K562 (cell line): ENCODE measurements around the gene RBMS3. TPM values are rescaled to one million over a fixed set of nuclear protein-coding genes. Genes with fewer than 3 reads are reported as not detected.

ENCODE experiments used
- ATAC-seq: fragments of 200-7000 bp; cut with Tn5 transposase; 3 replicates; pipeline ENCODE4 v1.9.1; 2020; ENCODE audit warnings: moderate library complexity
- BruUV-seq: library from RNA; stranded (reverse); fragments of 400-500 nt; replicated peaks from 2 replicates; lab custom pipeline; 2021; lab: Mats Ljungman, UMichigan
- CTCF ChIA-PET: fragments of 300-600 bp; formaldehyde crosslinking; extraction: SDS; loops from one replicate; lab custom pipeline; 2021; ENCODE audit warnings: low intra/inter-chr PET ratio; lab: Yijun Ruan, JAX
- POLR2A ChIA-PET: fragments of 300-600, 350-650 bp; sonication (Branson Sonifier 250); formaldehyde crosslinking; extraction: SDS; loops from one replicate; lab custom pipeline; 2021; ENCODE audit warnings: antibody characterized with exemption, inconsistent platforms; lab: Yijun Ruan, JAX
- DNase-seq, 4 experiments: peaks; one replicate each; pipeline versions ENCODE4 v3.0.0 to v3.0.0-alpha.2; 2011 to 2018; ENCODE audit warnings: low spot score in 3 of 4, mixed read lengths in 3 of 4; ENCODE audit errors: extremely low read depth in 1 of 4
- FAIRE-seq: peaks from 2 replicates; lab custom pipeline; 2011; peaks lifted over from hg19 to GRCh38; lab: Jason Lieb, UNC
- H2AFZ ChIP-seq: 2 replicates; pipeline ENCODE4 v1.6.0; 2011; ENCODE audit warnings: low read depth, low read length, control low read depth, inconsistent platforms
- H3K27ac ChIP-seq: fragments of 200-600 bp; 3 replicates; pipeline ENCODE4 v1.8.0; 2011; ENCODE audit warnings: low read depth, mild to moderate bottlenecking, control low read depth, inconsistent platforms, low read length, moderate library complexity, mixed read lengths; ENCODE audit errors: extremely low read depth
- H3K27me3 ChIP-seq, 2 experiments: fragments of 300-600 bp in 1 of 2; 2 replicates in 1 of 2; 3 replicates in 1 of 2; pipeline versions ENCODE4 v1.6.0 to v1.8.0; 2011; ENCODE audit warnings: inconsistent platforms in 2 of 2, low read length in 2 of 2, mild to moderate bottlenecking in 1 of 2, mixed read lengths in 1 of 2, moderate library complexity in 1 of 2; ENCODE audit not compliant: control insufficient read depth in 2 of 2, insufficient read depth in 2 of 2
- H3K36me3 ChIP-seq: fragments of 300-600 bp; 3 replicates; pipeline ENCODE4 v1.8.0; 2011; ENCODE audit warnings: mild to moderate bottlenecking, low read length, inconsistent platforms; ENCODE audit not compliant: control insufficient read depth, insufficient read depth
- H3K4me1 ChIP-seq, 2 experiments: fragments of 200-600 bp in 1 of 2; replicated peaks in 1 of 2; 2 replicates in 1 of 2; 3 replicates in 1 of 2; pipeline versions ENCODE4 v1.5.1 to v1.8.0; 2011; ENCODE audit warnings: inconsistent platforms in 2 of 2, low read length in 2 of 2, mild to moderate bottlenecking in 1 of 2, mixed read lengths in 1 of 2, moderate library complexity in 1 of 2; ENCODE audit not compliant: control insufficient read depth in 2 of 2, insufficient read depth in 2 of 2
- H3K4me2 ChIP-seq: 2 replicates; pipeline ENCODE4 v1.6.1; 2011; ENCODE audit warnings: low read length, control low read depth, inconsistent platforms, mixed read lengths; ENCODE audit not compliant: insufficient read depth
- H3K4me3 ChIP-seq: fragments of 200-600 bp; sonication (generic), shearing (Covaris generic); 2 replicates; pipeline ENCODE4 v1.5.1; 2016; ENCODE audit warnings: control low read depth, inconsistent platforms
- H3K79me2 ChIP-seq: fragments of 200-600 bp; 3 replicates; pipeline ENCODE4 v1.8.0; 2011; ENCODE audit warnings: low read length, inconsistent platforms; ENCODE audit not compliant: control insufficient read depth, insufficient read depth
- H3K9ac ChIP-seq, 2 experiments: 2 replicates each; pipeline versions ENCODE4 v1.6.0 to v1.6.1; 2011; ENCODE audit warnings: low read depth in 2 of 2, low read length in 2 of 2, control low read depth in 1 of 2, inconsistent platforms in 1 of 2, mild to moderate bottlenecking in 1 of 2, mixed read lengths in 1 of 2; ENCODE audit not compliant: insufficient read depth in 1 of 2
- H3K9me1 ChIP-seq: one replicate; pipeline ENCODE4 v1.6.0; 2011; ENCODE audit warnings: inconsistent platforms, mild to moderate bottlenecking, low read length, moderate library complexity; ENCODE audit not compliant: control insufficient read depth, insufficient read depth
- H3K9me3 ChIP-seq: replicated peaks from 2 replicates; pipeline ENCODE4 v1.5.1; 2011; ENCODE audit warnings: low read depth, low read length, inconsistent platforms; ENCODE audit not compliant: control insufficient read depth, insufficient read depth
- H4K20me1 ChIP-seq: replicated peaks from 2 replicates; pipeline ENCODE4 v1.6.1; 2011; ENCODE audit warnings: low read length, inconsistent platforms, mixed read lengths; ENCODE audit not compliant: control insufficient read depth, insufficient read depth
- FOXO4 ChIP-seq: fragments of 450-650 bp; formaldehyde crosslinking; IDR thresholded peaks from 2 replicates; pipeline ENCODE4 v1.4.0; 2020; ENCODE audit warnings: mild to moderate bottlenecking, moderate library complexity
- KLF16 ChIP-seq: IDR thresholded peaks from 2 replicates; pipeline ENCODE4 v1.6.1; 2016; ENCODE audit warnings: antibody characterized with exemption
- LCOR ChIP-seq: sonication (generic); formaldehyde crosslinking; IDR thresholded peaks from 2 replicates; pipeline ENCODE4 v1.8.0; 2022; ENCODE audit warnings: mild to moderate bottlenecking, missing genetic modification reagents
- RREB1 ChIP-seq: fragments of 250-450 bp; sonication (Bioruptor Pico); IDR thresholded peaks from 2 replicates; pipeline ENCODE4 v1.4.0; 2020
- TBP ChIP-seq: optimal IDR thresholded peaks from 2 replicates; pipeline ENCODE3; 2011; ENCODE audit warnings: low read depth, low read length, improper control_type of control experiment
- TCF3 ChIP-seq: sonication (generic); formaldehyde crosslinking; IDR thresholded peaks from 2 replicates; pipeline ENCODE4 v1.4.0; 2020; ENCODE audit warnings: mild to moderate bottlenecking, missing genetic modification reagents
- U2AF2 ChIP-seq: fragments of 200-400 bp; formaldehyde crosslinking; optimal IDR thresholded peaks from 2 replicates; pipeline ENCODE3; 2017; ENCODE audit warnings: low read depth, mild to moderate bottlenecking, low read length
- ZNF134 ChIP-seq: fragments of 250-450 bp; sonication (Bioruptor Pico); conservative IDR thresholded peaks from 2 replicates; pipeline ENCODE4 v1.4.0; 2020
- ZNF140 ChIP-seq: fragments of 250-450 bp; sonication (Bioruptor Pico); IDR thresholded peaks from 2 replicates; pipeline ENCODE4 v1.8.0; 2021; ENCODE audit warnings: moderate library complexity, mild to moderate bottlenecking, inconsistent platforms
- ZNF584 ChIP-seq: fragments of 200-800 bp; sonication (Bioruptor generic); IDR thresholded peaks from 2 replicates; pipeline ENCODE4 v1.6.1; 2016; ENCODE audit warnings: low read depth, mild to moderate bottlenecking, missing genetic modification characterization, missing compliant biosample characterization
- ZNF586 ChIP-seq: fragments of 450-650 bp; formaldehyde crosslinking; conservative IDR thresholded peaks from 2 replicates; pipeline ENCODE4 v1.4.0; 2020; ENCODE audit warnings: mild to moderate bottlenecking, moderate library complexity
- WGBS: fragments of 100-300 bp; shearing (Covaris generic); methylation state at CpG from one replicate; pipeline ENCODE4 v1.1.6; 2016; ENCODE audit warnings: low coverage, mixed read lengths; ENCODE audit not compliant: insufficient coverage; ENCODE audit errors: missing lambda C conversion rate; 5-methylcytosine and 5-hydroxymethylcytosine counted together
- in situ Hi-C: fragments of 300-500 bp; cut with MboI; formaldehyde crosslinking; loops from 4 replicates; pipeline ENCODE4 v1.15.0; 2018; ENCODE audit warnings: inconsistent platforms, mixed read lengths
- intact Hi-C: fragments of 100-400 bp; cut with micrococcal nuclease; formaldehyde crosslinking; loops from 2 replicates; pipeline ENCODE4 v1.14.2; 2022
- polyA plus RNA-seq, 8 experiments: library from polyadenylated mRNA; depleted of rRNA in 4 of 8; stranded (reverse) in 5 of 8; unstranded in 3 of 8; fragments of >200 nt; fragmentation: Nextera tagmentation in 2 of 8; fragmentation: Illumina TruSeq in 1 of 8; extraction: Ambion mirVana in 2 of 8; extraction: Trizol in 1 of 8; gene quantifications; 2 replicates each; pipeline versions ENCODE4 v1.2.1 to v1.2.3, GENCODE V29; 2011 to 2014; ENCODE audit warnings: inconsistent platforms in 1 of 8, missing spikeins in 1 of 8
- total RNA-seq, 7 experiments: library from RNA; depleted of rRNA in 6 of 7; stranded (reverse); fragments of >200 nt in 6 of 7; fragmentation: Illumina TruSeq in 2 of 7; extraction: Trizol in 2 of 7; gene quantifications; 2 replicates each; pipeline versions ENCODE4 v1.2.1 to v1.2.3, GENCODE V29; 2011 to 2021; ENCODE audit warnings: low replicate concordance in 1 of 7

The RBMS3 gene
- total and polyA plus RNA-seq, 9 of the 15 experiments (the other 6 are each of a cell fraction or from before 2014, with no cell fraction given), result 0.20 TPM; not detected in 8

DNA sequence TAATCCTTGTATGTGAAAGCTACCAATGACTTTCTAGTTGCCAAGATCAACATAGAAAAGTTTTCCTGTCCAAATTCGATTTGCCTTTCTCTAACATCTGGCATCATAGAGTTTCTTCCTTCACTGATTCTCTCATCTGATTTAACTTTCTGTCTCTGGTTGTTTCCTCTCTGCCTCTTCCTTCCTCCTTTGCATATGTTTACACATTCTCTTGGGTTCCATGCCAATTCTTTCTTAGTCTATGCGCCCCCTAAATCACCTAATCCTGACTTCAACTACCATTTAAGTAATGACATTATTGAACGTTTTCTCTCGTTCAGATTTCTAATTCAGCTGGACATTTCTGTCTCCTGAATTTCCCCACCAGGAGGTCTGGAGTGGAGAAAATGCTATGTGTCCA lies 763.6 kb downstream of the RBMS3 start:
- H3K79me2 ChIP-seq, result no peaks in the 10 kb centered on the region
- whole genome bisulfite sequencing, result 0% methylated on average over 4 of the region's 4 CpGs
- intact Hi-C loops, result no loop called here
- no peaks in the 10 kb centered on the region for H3K9me1 ChIP-seq
- no peaks in the 10 kb centered on the region for H4K20me1 ChIP-seq
- TF ChIP-seq ZNF140 (no peak), ZNF586 (CRISPR knock-in tag) (no peak), TBP (no peak), U2AF2 (no peak), ZNF134 (CRISPR knock-in tag) (no peak)
- TF ChIP-seq, all 486 proteins: peak for 0
- Histone ChIP-seq H3K4me1 (no peaks in the 10 kb centered on the region), H3K4me3 (no peak overlapping the region), H3K27me3 (no peaks in the 10 kb centered on the region), H3K36me3 (no peaks in the 10 kb centered on the region), H3K9ac (no peak overlapping the region), H3K9me3 (no peaks in the 10 kb centered on the region; the same call in none of the 2 replicates), H2AFZ (no peak overlapping the region), H3K27ac (no peak overlapping the region), H3K4me2 (no peak overlapping the region)
- POLR2A ChIA-PET, result no interaction called here
- no peak for DNase-seq
- FAIRE-seq, result no peak
- CTCF ChIA-PET, result no interaction called here
- no TSS peak for BruUV-seq
- in situ Hi-C loops, result no loop called here
- no peak for ATAC-seq

DNA sequence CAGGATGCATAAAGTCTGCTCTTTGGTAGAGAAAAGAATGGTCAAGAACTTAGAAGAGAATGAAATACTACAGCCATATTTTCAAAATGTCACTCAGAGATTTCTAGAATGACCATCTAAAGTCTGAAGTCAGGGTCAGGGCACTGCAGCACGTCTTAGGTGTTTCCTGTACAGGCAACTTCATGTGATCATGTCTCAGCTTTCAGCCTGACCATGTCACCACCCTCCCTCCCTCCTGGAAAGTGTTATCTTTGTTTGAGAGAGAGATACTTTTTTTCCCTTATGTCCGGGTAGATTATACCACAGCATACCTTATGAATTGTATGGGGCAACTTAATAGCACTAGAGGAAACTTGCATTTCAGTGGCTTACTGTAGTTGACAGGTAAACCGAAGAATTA lies 767.6 kb downstream of the RBMS3 start:
- no peak for DNase-seq
- H3K27ac ChIP-seq, result no peak overlapping the region
- H3K27me3 ChIP-seq, result no peaks in the 10 kb centered on the region
- no peak overlapping the region for H3K4me2 ChIP-seq
- H4K20me1 ChIP-seq, result no peaks in the 10 kb centered on the region
- no peak overlapping the region for H2AFZ ChIP-seq
- POLR2A ChIA-PET, result no interaction called here
- in situ Hi-C loops (no loop called here), intact Hi-C loops (no loop called here)
- no peaks in the 10 kb centered on the region for H3K79me2 ChIP-seq
- no peak for ATAC-seq
- 0% methylated on average over 3 of the region's 3 CpGs for WGBS
- CTCF ChIA-PET, result no interaction called here
- no TSS peak for BruUV-seq
- no peaks in the 10 kb centered on the region; the same call in none of the 2 replicates for H3K9me3 ChIP-seq
- H3K4me3 ChIP-seq, result no peak overlapping the region
- H3K36me3 ChIP-seq, result no peaks in the 10 kb centered on the region
- no peak for FAIRE-seq
- no peaks in the 10 kb centered on the region for H3K9me1 ChIP-seq
- no peak overlapping the region for H3K9ac ChIP-seq
- no peaks in the 10 kb centered on the region for H3K4me1 ChIP-seq
- TF ChIP-seq FOXO4 (no peak), LCOR (CRISPR knock-in tag) (no peak), KLF16 (no peak), ZNF584 (CRISPR knock-in tag) (no peak), TCF3 (no peak), RREB1 (no peak)
